Keratinocyte (primary cell): Measurements from ENCODE around the gene PLCL1. TPM values are rescaled to one million over a fixed set of nuclear protein-coding genes. Genes with fewer than 3 reads are reported as not detected.

Experiments
- DNase-seq: peaks from one replicate; pipeline ENCODE4 v3.0.0-alpha.2; 2011; ENCODE audit warnings: low read depth, missing footprints, low spot score
- FAIRE-seq: peaks from 2 replicates; lab custom pipeline; 2011; peaks lifted over from hg19 to GRCh38; lab: Jason Lieb, UNC
- H2AFZ ChIP-seq: 2 replicates; pipeline ENCODE4 v1.6.0; 2012; ENCODE audit warnings: low read length, control low read depth, inconsistent platforms; ENCODE audit not compliant: control insufficient read depth
- H3K27ac ChIP-seq: 2 replicates; pipeline ENCODE4 v1.5.1; 2011; ENCODE audit warnings: low read length; ENCODE audit not compliant: control insufficient read depth, insufficient read depth
- H3K27me3 ChIP-seq: 3 replicates; pipeline ENCODE4 v1.6.0; 2011; ENCODE audit warnings: low read length; ENCODE audit not compliant: control insufficient read depth, insufficient read depth; ENCODE audit errors: extremely low read depth
- H3K36me3 ChIP-seq, 2 experiments: 2 replicates in 1 of 2; 3 replicates in 1 of 2; pipeline ENCODE4 v1.5.1; 2011; ENCODE audit warnings: low read length in 2 of 2, mild to moderate bottlenecking in 1 of 2; ENCODE audit not compliant: control insufficient read depth in 2 of 2, insufficient read depth in 2 of 2; ENCODE audit errors: extremely low read depth in 1 of 2
- H3K4me1 ChIP-seq: 3 replicates; pipeline ENCODE4 v1.5.1; 2011; ENCODE audit warnings: low read length; ENCODE audit not compliant: control insufficient read depth, insufficient read depth; ENCODE audit errors: extremely low read depth
- H3K4me2 ChIP-seq: 3 replicates; pipeline ENCODE4 v1.6.0; 2011; ENCODE audit warnings: low read depth, low read length; ENCODE audit not compliant: control insufficient read depth, insufficient read depth; ENCODE audit errors: extremely low read depth
- H3K4me3 ChIP-seq, 3 experiments: fragments of 200-600 bp in 1 of 3; sonication (generic) in 1 of 3; 2 replicates in 2 of 3; 3 replicates in 1 of 3; pipeline ENCODE4 v1.5.1; 2011 to 2016; ENCODE audit warnings: low read length in 3 of 3, mild to moderate bottlenecking in 3 of 3, control low read depth in 2 of 3, inconsistent platforms in 1 of 3, low read depth in 1 of 3, mixed read lengths in 1 of 3, mixed run types in 1 of 3, moderate library complexity in 1 of 3; ENCODE audit not compliant: control insufficient read depth in 2 of 3, insufficient read depth in 2 of 3; ENCODE audit errors: extremely low read depth in 1 of 3
- H3K79me2 ChIP-seq: 2 replicates; pipeline ENCODE4 v1.6.0; 2012; ENCODE audit warnings: low read length; ENCODE audit not compliant: control insufficient read depth, insufficient read depth
- H3K9ac ChIP-seq: 3 replicates; pipeline ENCODE4 v1.6.0; 2011; ENCODE audit warnings: low read length; ENCODE audit not compliant: control insufficient read depth, insufficient read depth; ENCODE audit errors: extremely low read depth
- H3K9me1 ChIP-seq: 3 replicates; pipeline ENCODE4 v1.6.0; 2011; ENCODE audit warnings: low read length; ENCODE audit not compliant: control insufficient read depth, insufficient read depth; ENCODE audit errors: extremely low read depth
- H3K9me3 ChIP-seq: 2 replicates; pipeline ENCODE4 v1.5.1; 2012; ENCODE audit warnings: low read depth, low read length; ENCODE audit not compliant: control insufficient read depth
- H4K20me1 ChIP-seq: 3 replicates; pipeline ENCODE4 v1.6.0; 2011; ENCODE audit warnings: low read length; ENCODE audit not compliant: control insufficient read depth, insufficient read depth; ENCODE audit errors: extremely low read depth
- CTCF ChIP-seq, 3 experiments: IDR thresholded peaks in 1 of 3; conservative IDR thresholded peaks in 1 of 3; optimal IDR thresholded peaks in 1 of 3; 2 replicates in 2 of 3; 3 replicates in 1 of 3; pipeline versions ENCODE3 to v1.5.1; 2011; ENCODE audit warnings: low read length in 3 of 3, mild to moderate bottlenecking in 3 of 3, moderate library complexity in 2 of 3, control low read depth in 1 of 3, inconsistent platforms in 1 of 3; ENCODE audit not compliant: insufficient read depth in 2 of 3; ENCODE audit errors: extremely low read depth in 1 of 3
- EZH2 ChIP-seq: IDR thresholded peaks from one replicate; pipeline ENCODE4 v1.6.1; 2012; ENCODE audit warnings: inconsistent platforms, mild to moderate bottlenecking, low read length, moderate library complexity
- dilution Hi-C: fragments of 300-500 bp; cut with MboI; formaldehyde crosslinking; loops from one replicate; pipeline ENCODE4 v1.7.0; 2020; ENCODE audit warnings: low sequenced_read_pairs; ENCODE audit not compliant: extremely low pct_ligation_motif_present
- polyA plus RNA-seq, 5 experiments: library from polyadenylated mRNA; depleted of rRNA in 3 of 5; stranded (reverse) in 3 of 5; stranded (forward) in 1 of 5; unstranded in 1 of 5; fragments of >200 nt; gene quantifications; 1 replicate in 1 of 5; 2 replicates in 3 of 5; 3 replicates in 1 of 5; pipeline versions ENCODE4 v1.2.1 to v1.2.3, GENCODE V29; 2011 to 2012; ENCODE audit warnings: missing spikeins in 2 of 5, low read depth in 1 of 5, low replicate concordance in 1 of 5

PLCL1 gene
- polyA plus RNA-seq, 1 donor (not counting 4 experiments of a cell fraction or from before 2014, with no cell fraction given): 0.01 TPM

- DNase-seq: no peak
- no peak for TF ChIP-seq CTCF (optimal IDR thresholded peaks at IDR 0.05 in 1 of 3, IDR thresholded peaks at IDR 0.05 in 1 of 3, conservative IDR thresholded peaks at IDR 0.05 in 1 of 3; ENCODE audit: extremely low read depth in 1 of 3, insufficient read depth in 2 of 3, low read length in 3 of 3)
- TF ChIP-seq EZH2: no peak
- Histone ChIP-seq H3K27me3 (no peaks in the 10 kb centered on the region), H3K4me2 (no peak overlapping the region), H3K36me3 (no peaks in the 10 kb centered on the region), H3K9me3 (no peaks in the 10 kb centered on the region), H3K9ac (no peak overlapping the region), H3K4me3 (no peak overlapping the region), H3K4me1 (no peaks in the 10 kb centered on the region), H4K20me1 (no peaks in the 10 kb centered on the region), H3K9me1 (no peaks in the 10 kb centered on the region), H2AFZ (no peak overlapping the region), H3K79me2 (no peaks in the 10 kb centered on the region), H3K27ac (no peak overlapping the region)
- no peak for FAIRE-seq
- dilution Hi-C loops: no loop called here
Measured at GRCh38 chr2:198077477-198077876, 273.1 kb downstream of the PLCL1 start.

GRCh38 chr2:198080879-198081765 lies 276.7 kb downstream of the PLCL1 start:
- DNase-seq: no peak
- H3K36me3 ChIP-seq: no peaks in the 10 kb centered on the region
- dilution Hi-C loops: no loop called here
- H3K27ac ChIP-seq: no peak overlapping the region
- H3K9me3 ChIP-seq: no peaks in the 10 kb centered on the region
- no peaks in the 10 kb centered on the region for H3K9me1 ChIP-seq
- no peaks in the 10 kb centered on the region for H3K79me2 ChIP-seq
- TF ChIP-seq CTCF (optimal IDR thresholded peaks at IDR 0.05 in 1 of 3, IDR thresholded peaks at IDR 0.05 in 1 of 3, conservative IDR thresholded peaks at IDR 0.05 in 1 of 3; ENCODE audit: extremely low read depth in 1 of 3, insufficient read depth in 2 of 3, low read length in 3 of 3): no peak
- TF ChIP-seq EZH2: no peak
- H3K4me3 ChIP-seq: no peak overlapping the region
- H3K27me3 ChIP-seq: no peaks in the 10 kb centered on the region
- no peak for FAIRE-seq
- H3K9ac ChIP-seq: no peak overlapping the region
- H3K4me1 ChIP-seq: no peaks in the 10 kb centered on the region
- no peak overlapping the region for H2AFZ ChIP-seq
- no peak overlapping the region for H3K4me2 ChIP-seq
- no peaks in the 10 kb centered on the region for H4K20me1 ChIP-seq
